ENCODE measurements around the gene TMEM175.
"Not testable (repeated sequence)": the region's sequence is repeated elsewhere in the genome, so short reads cannot be mapped to it uniquely, and the experiment has no call there.

TMEM175 gene

DNA sequence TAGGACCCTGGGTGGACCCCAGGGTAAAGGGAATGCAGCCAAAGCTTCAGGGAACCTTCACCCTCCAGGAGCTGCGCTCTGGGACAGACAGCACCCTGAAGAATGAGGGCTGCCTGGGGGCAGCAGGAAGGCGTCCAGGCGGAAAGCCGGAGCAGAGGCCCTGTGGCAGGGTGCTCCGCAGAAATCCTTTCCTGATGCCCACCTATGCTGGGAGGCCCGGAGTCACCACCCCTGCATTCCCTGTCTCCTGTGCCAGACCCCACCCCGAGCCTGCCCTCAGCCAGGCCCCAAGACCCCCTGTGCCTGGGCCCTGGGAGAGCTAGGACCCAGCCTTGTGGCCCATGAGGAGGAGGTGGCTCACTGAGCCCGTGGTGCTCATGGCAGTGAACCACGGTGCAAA lies 42.4 kb downstream of the TMEM175 start:
- no peaks in the 10 kb centered on the region for H3K9me3 ChIP-seq
- no peaks in the 10 kb centered on the region for H3K27me3 ChIP-seq (ENCODE audit: low read depth)
- in situ Hi-C loops (cut with MboI; ENCODE audit: low sequenced_read_pairs) = no loop called here
- H3K4me1 ChIP-seq = peaks cover 2% of the 10 kb centered on the region; the same call in 1 of the 2 replicates
- no peak overlapping the region for H3K4me3 ChIP-seq
- H3K36me3 ChIP-seq (replicated peaks) = no peaks in the 10 kb centered on the region
- DNase-seq (ENCODE audit: low spot score in 2 of 2) = no peak

DNA sequence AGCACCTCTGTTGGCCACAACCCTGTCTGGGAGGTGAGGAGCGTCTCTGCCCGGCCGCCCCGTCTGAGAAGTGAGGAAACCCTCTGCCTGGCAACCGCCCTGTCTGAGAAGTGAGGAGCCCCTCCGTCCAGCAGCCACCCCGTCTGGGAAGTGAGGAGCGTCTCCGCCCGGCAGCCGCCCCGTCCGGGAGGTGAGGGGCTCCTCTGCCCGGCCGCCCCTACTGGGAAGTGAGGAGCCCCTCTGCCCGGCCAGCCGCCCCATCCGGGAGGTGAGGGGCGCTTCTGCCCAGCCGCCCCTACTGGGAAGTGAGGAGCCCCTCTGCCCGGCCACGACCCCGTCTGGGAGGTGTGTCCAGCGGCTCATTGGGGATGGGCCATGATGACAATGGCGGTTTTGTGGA lies 43.8 kb downstream of the TMEM175 start:
- DNase-seq (ENCODE audit: low spot score in 2 of 2); H3K4me3 ChIP-seq; H3K4me1 ChIP-seq; H3K36me3 ChIP-seq (replicated peaks); in situ Hi-C loops (cut with MboI; ENCODE audit: low sequenced_read_pairs); H3K9me3 ChIP-seq; H3K27me3 ChIP-seq (ENCODE audit: low read depth): not testable (repeated sequence)

DNA sequence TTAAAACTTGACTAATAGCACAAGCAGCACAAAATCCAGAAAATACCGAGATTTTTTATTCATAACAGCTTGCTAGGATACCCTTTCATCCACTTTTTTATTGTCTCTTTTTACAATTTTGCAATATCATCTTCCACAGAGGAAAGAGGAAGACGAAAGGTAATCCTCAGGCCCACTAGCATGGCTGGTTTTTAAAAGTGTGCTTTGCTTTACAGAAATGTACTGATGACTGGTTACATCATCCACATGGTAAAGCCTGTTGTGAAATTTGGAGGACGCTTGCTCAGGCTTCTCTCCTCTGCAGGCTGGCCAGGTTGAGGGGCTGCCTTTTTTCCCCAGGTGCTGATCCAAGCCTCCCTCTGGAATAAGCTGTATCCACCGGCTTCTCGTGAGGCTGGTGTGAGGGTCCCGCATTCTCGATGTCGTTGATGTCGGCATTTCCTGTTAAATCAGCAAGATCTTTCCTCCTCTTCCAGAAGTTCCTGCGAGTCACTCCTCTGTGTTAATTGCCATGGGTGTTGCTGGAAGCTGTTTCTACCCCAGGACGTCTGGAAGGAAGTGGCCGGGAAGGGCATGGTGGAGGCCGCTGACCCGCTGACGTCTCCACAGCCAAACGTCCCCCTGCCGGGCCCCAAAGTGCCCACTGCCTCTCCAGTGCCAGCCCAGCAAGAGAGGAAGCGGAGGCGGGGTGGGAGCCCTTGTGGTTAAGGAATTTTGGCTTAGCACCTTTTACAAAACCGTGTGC lies 46.9 kb downstream of the TMEM175 start:
- no peak for DNase-seq (ENCODE audit: low spot score in 2 of 2)
- no peaks in the 10 kb centered on the region for H3K27me3 ChIP-seq (ENCODE audit: low read depth)
- no peaks in the 10 kb centered on the region for H3K9me3 ChIP-seq
- H3K4me1 ChIP-seq = no peaks in the 10 kb centered on the region
- H3K36me3 ChIP-seq (replicated peaks) = no peaks in the 10 kb centered on the region
- in situ Hi-C loops (cut with MboI; ENCODE audit: low sequenced_read_pairs) = no loop called here
- no peak overlapping the region for H3K4me3 ChIP-seq

DNA sequence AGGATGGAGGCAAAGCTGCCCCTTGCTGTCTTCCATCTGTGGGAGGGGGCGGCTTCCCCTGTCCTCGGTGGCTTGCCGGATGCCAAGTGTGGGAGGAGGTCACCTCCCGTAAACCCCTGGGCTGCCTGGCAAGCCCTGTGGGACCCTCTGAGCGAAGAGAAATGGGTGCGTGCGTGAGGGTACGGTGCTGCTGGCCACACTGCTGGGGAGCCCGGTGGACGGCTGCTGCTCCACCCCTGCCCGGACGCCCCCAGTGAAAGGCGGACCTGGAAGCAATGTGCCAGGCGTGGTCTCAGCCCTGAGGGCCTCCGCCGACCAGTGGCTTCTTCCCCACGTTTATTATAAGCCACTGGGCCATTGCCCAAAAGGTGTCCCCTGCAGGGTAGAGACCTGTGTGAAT lies 50.0 kb downstream of the TMEM175 start:
- Histone ChIP-seq H3K36me3 (replicated peaks) (no peaks in the 10 kb centered on the region), H3K4me1 (peaks cover 6% of the 10 kb centered on the region), H3K27me3 (ENCODE audit: low read depth) (no peaks in the 10 kb centered on the region), H3K9me3 (no peaks in the 10 kb centered on the region), H3K4me3 (no peak overlapping the region)
- in situ Hi-C loops (cut with MboI; ENCODE audit: low sequenced_read_pairs) = no loop called here
- no peak for DNase-seq (ENCODE audit: low spot score in 2 of 2)

DNA sequence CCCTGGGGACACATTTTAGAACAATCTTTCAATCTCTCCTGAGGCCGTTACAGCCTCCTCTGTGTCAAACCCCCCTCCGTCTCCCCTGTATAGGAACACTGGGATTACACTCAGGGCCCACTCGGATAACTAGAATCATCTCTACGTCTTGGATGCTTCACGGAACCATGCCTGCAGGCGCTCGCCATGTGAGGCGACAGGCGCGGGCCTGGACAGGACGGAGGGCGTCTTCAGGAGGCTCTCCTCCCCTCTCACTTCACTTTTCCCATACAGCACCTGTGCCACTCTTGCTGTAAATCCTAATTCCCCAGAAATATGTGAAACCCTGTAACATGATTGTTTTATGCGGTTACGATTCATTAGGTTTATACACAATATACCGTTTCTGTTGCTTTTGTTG lies 50.6 kb downstream of the TMEM175 start:
- no peak for DNase-seq (ENCODE audit: low spot score in 2 of 2)
- no peaks in the 10 kb centered on the region for H3K36me3 ChIP-seq (replicated peaks)
- in situ Hi-C loops (cut with MboI; ENCODE audit: low sequenced_read_pairs) = no loop called here
- H3K4me3 ChIP-seq = no peak overlapping the region
- peaks cover 6% of the 10 kb centered on the region for H3K4me1 ChIP-seq
- H3K9me3 ChIP-seq = no peaks in the 10 kb centered on the region
- no peaks in the 10 kb centered on the region for H3K27me3 ChIP-seq (ENCODE audit: low read depth)

DNA sequence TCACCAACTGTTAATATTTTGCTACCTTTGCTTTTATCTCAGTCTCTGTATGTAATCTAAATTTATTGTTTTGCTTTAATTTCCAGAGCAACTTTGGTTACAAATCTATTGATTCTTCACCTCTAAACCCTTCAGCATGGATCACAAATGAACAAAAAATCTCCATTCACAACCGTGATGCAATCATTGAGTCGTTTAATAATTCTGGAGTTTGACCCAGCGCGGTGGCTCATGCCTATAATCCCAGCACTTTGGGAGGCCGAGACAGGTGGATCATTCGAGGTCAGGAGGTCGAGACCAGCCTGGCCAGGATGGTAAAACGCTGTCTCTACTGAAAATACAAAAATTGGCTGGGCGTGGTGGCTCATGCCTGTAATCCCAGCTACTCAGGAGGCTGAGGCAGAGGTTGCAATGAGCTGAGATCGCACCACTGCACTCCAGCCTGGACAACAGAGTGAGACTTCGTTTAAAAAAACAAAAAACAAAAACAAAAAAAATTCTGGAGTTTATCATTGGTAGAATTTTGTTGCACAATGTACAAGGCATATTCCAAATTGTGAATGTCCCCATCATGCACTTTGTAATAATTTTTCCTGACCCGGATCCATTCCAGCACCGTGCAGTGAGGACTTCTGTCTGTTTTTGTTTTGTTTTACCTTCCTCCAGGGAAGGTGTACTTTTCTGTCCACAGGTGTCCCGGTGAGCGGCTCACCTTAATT lies 52.2 kb downstream of the TMEM175 start:
- Histone ChIP-seq H3K4me3 (no peak overlapping the region), H3K9me3 (no peaks in the 10 kb centered on the region), H3K36me3 (replicated peaks) (no peaks in the 10 kb centered on the region), H3K27me3 (ENCODE audit: low read depth) (no peaks in the 10 kb centered on the region), H3K4me1 (peaks cover 6% of the 10 kb centered on the region)
- in situ Hi-C loops (cut with MboI; ENCODE audit: low sequenced_read_pairs) = no loop called here
- DNase-seq (ENCODE audit: low spot score in 2 of 2) = no peak

DNA sequence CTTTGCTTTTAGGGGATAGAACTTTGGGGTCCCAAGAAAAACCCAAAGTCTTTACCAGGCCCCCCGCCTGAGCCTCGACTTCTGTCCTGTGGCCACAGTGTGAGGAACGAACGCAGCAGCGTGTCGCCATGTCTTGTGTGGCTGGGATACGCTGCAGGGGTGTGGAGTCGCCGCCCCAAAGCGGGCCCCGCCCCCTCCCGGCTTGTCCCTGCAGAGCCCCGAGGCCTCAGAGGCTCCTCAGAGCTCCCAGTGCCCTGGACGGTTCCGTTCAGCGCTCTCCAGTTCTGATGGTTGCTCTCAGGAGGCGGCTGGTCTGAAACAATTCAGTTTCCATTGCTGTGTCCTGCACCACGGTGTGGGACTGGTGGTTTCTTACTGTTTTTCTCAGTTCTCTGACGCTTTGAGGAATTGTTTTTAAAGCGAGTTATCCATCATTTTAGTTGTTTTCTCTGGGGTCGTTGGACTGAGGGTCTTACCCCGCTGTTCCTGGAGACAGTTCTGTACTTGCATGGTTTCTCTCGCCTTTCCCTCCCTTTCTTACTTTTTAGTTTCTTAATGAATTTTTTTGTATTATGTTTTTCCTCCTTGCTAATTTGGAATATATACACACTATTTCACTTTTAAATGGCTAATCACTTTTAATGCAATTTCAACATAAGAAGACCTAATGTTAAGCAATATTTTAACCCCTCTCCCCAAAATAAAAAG lies 53.0 kb downstream of the TMEM175 start:
- in situ Hi-C loops (cut with MboI; ENCODE audit: low sequenced_read_pairs) = no loop called here
- Histone ChIP-seq H3K4me1 (peaks cover 6% of the 10 kb centered on the region), H3K9me3 (no peaks in the 10 kb centered on the region), H3K36me3 (replicated peaks) (no peaks in the 10 kb centered on the region), H3K27me3 (ENCODE audit: low read depth) (no peaks in the 10 kb centered on the region), H3K4me3 (no peak overlapping the region)
- no peak for DNase-seq (ENCODE audit: low spot score in 2 of 2)

DNA sequence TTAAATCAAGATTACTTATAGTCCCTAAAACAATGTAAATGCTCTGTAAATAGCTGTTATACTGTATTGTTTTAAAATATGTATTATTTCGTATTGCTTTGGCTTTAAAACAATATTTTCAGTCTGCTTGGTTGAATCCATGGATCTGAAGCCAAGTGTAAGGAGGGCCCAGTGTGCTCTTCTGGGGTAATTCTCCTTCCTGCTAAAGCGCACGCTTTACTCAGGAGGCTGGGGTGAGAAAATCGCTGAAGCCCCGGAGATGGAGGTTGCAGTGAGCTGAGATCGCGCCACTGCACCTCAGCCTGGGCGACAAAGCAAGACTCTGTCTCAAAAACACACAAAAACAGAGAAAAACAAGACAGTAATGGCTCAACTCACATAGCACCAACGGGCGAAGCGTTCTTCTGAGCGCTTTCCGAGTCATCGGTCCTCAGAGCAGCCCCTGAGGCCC lies 54.2 kb downstream of the TMEM175 start:
- Histone ChIP-seq H3K9me3 (no peaks in the 10 kb centered on the region), H3K4me3 (peak overlapping the region; percentile 50), H3K4me1 (peaks cover 6% of the 10 kb centered on the region), H3K27me3 (ENCODE audit: low read depth) (no peaks in the 10 kb centered on the region), H3K36me3 (replicated peaks) (no peaks in the 10 kb centered on the region)
- in situ Hi-C loops (cut with MboI; ENCODE audit: low sequenced_read_pairs) = no loop called here
- DNase-seq (ENCODE audit: low spot score in 2 of 2) = no peak

DNA sequence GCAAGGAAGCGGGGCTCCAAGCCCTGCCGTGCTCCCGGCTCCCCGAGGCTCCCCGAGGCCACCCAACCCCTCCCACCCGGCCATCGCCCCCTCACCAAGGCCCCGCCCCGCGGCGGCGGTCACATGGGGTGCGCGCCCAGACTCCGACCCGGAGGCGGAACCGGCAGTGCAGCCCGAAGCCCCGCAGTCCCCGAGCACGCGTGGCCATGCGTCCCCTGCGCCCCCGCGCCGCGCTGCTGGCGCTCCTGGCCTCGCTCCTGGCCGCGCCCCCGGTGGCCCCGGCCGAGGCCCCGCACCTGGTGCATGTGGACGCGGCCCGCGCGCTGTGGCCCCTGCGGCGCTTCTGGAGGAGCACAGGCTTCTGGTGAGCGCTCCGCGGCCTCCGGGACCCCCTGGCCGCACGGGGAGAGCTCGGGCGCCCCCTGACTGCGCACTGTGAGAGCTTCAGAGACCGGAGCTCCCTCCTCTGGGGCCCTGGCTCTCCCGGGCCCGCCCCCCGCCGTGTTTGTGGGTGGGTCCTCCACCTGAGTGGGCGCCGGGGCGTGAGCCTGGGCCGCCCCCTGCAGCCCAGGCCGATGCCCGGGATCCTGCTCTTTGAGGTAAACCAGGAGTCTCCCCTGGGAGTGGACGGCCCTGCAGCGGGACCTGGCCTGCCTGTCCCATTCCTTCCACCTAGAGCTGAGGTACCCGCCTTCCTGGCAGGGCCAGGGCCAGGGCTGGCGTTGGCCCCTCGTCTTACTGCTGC lies 54.8 kb downstream of the TMEM175 start, which contains the start of gene IDUA:
Gene IDUA (plus strand): TSS at position 166 of the 745 bp plus-strand sequence. CDS start 41 bp downstream, at position 207.
- DNase-seq (ENCODE audit: low spot score in 2 of 2) = peak; percentile 60 to 89
- Histone ChIP-seq H3K4me3 (peak within 1 kb of the TSS; percentile 50), H3K36me3 (replicated peaks) (no peaks in the 10 kb centered on the region), H3K27me3 (ENCODE audit: low read depth) (no peaks in the 10 kb centered on the region), H3K4me1 (peaks cover 6% of the 10 kb centered on the region), H3K9me3 (no peaks in the 10 kb centered on the region)
- in situ Hi-C loops (cut with MboI; ENCODE audit: low sequenced_read_pairs) = no loop called here

DNA sequence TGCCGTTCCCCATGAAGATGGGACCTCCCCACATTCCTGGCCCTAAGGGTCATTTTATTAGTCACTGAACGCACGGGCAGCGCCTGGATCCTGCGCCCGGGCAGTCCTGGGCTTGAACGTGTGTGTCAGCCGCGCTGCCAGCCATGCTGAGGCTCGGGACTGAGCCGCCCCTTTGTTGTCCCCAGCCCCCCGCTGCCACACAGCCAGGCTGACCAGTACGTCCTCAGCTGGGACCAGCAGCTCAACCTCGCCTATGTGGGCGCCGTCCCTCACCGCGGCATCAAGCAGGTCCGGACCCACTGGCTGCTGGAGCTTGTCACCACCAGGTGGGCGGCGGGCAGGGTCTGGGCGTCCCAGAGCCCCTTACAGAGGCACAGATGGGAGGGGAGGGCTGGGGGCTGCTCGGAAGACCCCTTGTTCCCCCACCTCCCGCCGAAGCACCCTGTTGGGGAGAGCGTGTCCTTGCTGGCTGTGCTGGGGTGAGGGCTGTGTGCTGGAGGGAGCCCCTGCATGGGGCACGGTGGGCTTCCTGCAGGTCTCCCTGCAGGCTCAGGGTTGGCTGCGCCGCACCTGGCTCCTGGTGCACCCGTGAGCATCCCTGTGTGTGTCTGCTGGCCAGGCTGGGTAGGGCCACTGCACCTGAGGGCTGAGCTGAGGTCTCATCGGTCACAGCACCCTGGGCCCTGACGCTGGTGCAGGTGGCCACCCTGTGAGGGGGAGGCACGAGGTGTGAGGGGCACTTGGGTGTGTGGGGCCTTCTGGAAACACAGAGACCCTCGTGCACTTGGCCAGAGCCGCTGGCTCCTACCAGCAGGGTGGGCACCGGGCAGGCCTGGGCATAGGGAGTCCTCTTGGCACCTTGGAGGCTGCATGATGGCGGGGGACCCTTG lies 55.6 kb downstream of the TMEM175 start:
- H3K4me1 ChIP-seq = peaks cover 6% of the 10 kb centered on the region
- no peak for DNase-seq (ENCODE audit: low spot score in 2 of 2)
- H3K27me3 ChIP-seq (ENCODE audit: low read depth) = no peaks in the 10 kb centered on the region
- H3K9me3 ChIP-seq = no peaks in the 10 kb centered on the region
- no peaks in the 10 kb centered on the region for H3K36me3 ChIP-seq (replicated peaks)
- in situ Hi-C loops (cut with MboI; ENCODE audit: low sequenced_read_pairs) = no loop called here
- H3K4me3 ChIP-seq = peak overlapping the region; percentile 50

DNA sequence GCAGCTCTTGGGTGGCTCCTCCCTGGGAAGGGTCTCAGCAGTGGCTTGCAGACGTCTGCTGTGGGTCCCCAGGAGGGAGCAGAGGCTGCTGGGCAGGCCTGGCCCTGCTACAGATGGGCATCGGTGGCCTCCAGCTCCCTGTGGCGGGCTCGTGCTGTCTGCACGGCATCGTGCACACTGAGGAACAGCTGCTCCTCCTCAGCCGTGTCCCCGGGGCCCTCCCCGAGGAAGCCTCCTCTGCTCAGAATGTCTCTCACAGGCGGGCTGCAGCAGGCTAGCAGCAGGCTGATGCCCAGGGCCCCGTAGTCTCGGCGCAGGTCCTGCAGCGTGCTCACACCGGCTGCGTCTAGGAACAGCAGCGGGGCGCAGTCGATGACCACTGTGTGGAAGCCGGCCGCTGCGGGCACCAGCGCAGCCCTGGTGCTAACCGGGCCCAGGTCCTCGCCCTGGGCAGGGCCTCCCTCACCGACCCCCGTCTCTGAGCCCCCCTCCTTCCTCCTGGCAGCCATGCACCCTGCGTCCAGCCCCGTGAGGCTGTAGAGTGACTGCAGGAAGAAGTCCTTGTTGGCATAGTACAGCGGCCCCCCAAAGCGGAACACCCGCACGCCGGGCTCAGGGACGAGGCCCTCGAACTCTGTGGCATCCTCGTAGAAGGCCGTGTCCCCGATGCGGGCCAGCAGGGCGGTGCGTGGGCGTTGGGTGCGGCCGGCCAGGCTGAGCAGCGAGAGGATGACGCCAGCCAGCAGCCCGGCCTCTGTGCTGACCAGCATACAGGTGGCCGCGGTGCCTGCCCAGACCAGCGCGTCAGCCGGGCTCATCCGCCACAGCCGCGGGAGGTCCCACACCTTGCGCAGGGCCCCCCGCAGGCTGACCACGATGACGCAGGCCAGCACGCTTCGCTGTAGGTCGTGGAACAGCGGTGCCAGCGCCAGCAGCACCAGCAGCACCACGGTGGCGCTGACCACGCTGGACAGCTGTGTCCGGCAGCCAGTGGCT lies 56.8 kb downstream of the TMEM175 start:
- Histone ChIP-seq H3K9me3 (no peaks in the 10 kb centered on the region), H3K36me3 (replicated peaks) (no peaks in the 10 kb centered on the region), H3K27me3 (ENCODE audit: low read depth) (no peaks in the 10 kb centered on the region), H3K4me1 (peaks cover 6% of the 10 kb centered on the region), H3K4me3 (no peak overlapping the region)
- in situ Hi-C loops (cut with MboI; ENCODE audit: low sequenced_read_pairs) = no loop called here
- DNase-seq (ENCODE audit: low spot score in 2 of 2) = no peak
